ENCODE data around the gene SLC4A5.
A peak's percentile ranks its signal among the peaks of the same experiment; 100 is the strongest.
"Not testable (repeated sequence)": the region's sequence is repeated elsewhere in the genome, so short reads cannot be mapped to it uniquely, and the experiment has no call there.

Gene SLC4A5

DNA sequence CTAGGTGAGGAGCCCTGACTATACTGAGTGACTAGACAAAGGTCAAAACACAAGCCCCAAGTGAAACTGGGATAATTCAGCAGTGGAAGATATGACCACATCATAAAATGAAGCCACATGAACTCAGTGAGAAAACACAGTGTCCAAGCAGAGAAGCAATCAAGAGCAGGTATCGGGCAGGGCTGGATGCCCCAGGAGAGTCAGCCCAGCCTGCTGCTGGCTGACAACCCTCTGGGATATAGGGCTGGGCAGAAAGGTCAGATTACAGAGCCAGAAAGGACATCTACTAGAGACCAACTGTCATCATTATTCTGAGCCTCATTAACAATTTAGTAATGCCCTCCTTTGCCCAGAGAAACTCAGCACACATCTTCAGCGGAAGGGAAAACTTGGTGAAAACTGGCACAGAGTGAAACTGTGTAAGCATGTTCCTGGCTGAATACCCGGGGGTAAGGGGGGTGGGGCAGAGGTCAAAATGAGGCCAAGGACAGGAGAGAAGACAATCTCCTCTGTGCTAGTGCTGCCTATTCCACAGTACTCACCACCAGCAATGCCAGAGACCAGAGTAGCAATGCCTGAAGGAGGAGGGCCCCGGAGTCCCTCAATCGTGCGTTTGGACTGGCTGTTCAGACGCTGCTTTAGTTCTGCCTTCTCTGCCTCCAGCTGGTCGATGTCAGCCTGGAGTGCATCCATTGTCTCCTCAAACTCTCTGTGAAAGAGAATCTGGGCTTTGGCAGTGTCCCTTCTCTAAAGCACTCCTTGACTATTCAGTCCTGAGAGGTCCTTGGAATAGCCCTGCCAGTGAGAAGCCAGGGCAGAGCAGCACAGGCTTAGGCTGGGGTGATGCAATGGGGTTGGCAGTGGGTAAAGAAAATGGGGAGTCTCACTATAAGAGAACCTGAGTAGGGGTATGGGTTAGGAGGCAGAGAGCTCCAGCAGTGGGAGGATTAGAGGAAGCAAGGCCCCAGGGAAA, 21.6 kb upstream of the SLC4A5 start:
- DNase-seq (ENCODE audit: low read depth), result no peak

- no peak for DNase-seq (ENCODE audit: low read depth)
These were observed 18.1 kb upstream of the SLC4A5 start for GRCh38 chr2:74361327-74361726.

DNA sequence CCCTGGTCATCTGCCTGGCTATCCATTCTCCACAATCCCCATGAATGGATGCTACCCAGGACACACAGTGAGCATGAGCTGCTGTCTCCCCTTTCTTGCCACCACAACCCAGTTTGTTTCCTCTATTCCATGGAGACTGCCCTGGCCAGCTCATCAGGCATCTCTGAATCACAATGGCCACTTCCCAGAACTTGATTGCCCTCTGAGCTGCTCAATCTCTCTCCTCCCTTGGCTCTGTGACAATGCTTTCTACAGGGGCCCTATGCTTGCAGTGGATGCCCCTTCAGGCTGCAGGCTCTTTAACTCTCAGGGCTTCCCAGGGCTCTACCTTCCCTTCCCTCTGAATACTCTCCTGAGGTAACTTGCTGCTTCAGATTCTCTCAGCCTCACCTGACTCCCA, 14.4 kb upstream of the SLC4A5 start:
- DNase-seq (ENCODE audit: low read depth), result no peak

GRCh38 chr2:74349889-74350288, 6.7 kb upstream of the SLC4A5 start:
- DNase-seq (ENCODE audit: low read depth), result no peak

GRCh38 chr2:74347742-74348141, 4.5 kb upstream of the SLC4A5 start:
- no peak for DNase-seq (ENCODE audit: low read depth)

DNA sequence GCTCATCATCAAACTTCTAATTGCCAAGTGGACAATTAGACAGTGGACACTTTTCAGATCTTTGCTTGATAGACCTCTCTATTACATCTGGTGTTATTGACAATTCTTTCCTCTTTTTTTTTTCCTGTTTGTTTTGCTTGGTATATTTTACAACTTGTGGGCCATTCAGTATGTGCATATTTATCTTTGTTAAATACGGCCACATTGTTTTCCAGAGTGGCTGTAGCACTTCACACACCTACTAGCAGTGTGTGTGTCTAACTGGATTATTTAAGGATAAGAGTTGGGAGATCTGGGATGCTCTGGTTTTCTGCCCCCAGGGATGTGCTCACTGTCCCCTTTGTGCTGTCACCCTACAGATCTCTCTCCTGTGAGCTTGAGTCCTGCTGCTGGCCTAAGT, 4.1 kb upstream of the SLC4A5 start:
- no peak for DNase-seq (ENCODE audit: low read depth)

DNA sequence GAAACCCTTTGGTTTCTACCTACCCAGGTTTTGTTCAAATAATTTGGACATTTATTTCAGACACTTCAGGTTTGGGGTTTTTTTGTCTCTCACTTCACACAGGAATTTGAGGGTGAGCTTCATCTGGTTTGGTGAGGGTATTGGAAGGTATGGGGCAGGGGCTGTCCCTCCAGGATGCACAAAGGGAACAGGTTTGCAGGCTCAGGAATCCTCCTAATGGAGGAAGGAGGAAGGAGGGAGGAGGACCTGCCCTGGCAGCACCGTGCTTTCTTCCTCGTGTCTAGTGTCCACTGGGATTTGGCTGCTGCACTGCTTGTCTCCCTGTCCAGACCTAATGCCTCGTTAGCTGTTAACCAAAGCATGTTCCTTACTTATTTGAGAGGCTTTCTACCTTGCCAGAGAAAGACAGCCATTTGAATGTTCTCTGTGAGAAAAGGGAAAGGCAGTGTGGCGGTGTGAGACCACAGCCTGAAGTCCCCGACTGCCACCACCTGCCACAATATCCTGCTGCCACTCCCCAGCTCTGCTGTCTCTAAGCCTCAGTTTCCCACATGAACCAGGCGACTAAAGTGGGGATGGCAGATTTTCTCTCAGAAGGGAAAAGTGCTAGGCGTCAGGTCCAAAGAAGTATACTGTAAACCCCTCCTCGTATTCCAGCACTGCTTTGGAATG, 2.2 kb upstream of the SLC4A5 start:
- no peak for DNase-seq (ENCODE audit: low read depth)

DNA sequence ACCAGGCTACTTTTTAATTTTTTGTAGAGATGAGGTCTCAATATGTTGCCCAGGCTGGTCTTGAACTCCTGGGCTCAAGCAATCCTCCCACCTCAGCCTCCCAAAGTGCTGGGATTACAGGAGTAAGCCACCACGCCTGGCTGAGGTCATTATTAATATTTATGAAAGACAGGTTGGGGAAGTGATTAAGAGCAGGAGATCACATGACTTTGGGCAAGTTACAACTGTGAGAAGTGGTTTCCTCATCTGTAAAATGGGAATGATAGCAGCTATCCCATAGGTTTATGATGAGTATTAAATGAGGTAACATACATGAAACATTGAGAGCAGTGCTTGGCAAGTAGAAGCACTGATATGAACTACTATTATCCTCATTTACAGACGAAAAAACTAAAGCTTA, 7.0 kb downstream of the SLC4A5 start:
- not testable (repeated sequence) for DNase-seq (ENCODE audit: low read depth)

- DNase-seq (ENCODE audit: low read depth), result peak; percentile 19
These were observed 8.3 kb downstream of the SLC4A5 start for GRCh38 chr2:74334931-74335333.

GRCh38 chr2:74333896-74334586, 9.2 kb downstream of the SLC4A5 start:
- DNase-seq (ENCODE audit: low read depth), result no peak

GRCh38 chr2:74333175-74333574, 10.0 kb downstream of the SLC4A5 start:
- no peak for DNase-seq (ENCODE audit: low read depth)

GRCh38 chr2:74332550-74333174, 10.6 kb downstream of the SLC4A5 start:
- no peak for DNase-seq (ENCODE audit: low read depth)

GRCh38 chr2:74328573-74328972, 14.6 kb downstream of the SLC4A5 start:
- DNase-seq (ENCODE audit: low read depth), result no peak

DNA sequence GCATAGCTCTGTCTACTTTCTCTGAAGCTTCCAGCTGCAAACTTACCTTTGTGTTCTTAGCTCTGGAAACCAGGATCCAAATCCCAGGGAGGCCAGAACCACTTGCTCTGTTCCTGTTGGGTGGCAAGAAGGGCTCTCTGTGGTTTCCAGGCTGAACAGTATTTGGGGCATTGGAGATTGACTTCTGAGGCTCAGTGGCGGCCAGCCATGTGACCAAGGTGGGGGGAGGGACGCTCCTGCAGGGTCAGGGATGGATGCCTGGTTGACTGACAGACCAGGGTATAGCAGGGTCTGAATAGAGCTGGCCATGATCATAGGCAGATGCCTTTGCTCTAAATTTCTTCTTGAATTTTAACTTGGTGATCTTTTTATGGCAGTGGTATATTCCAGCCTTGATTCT, 15.1 kb downstream of the SLC4A5 start:
- DNase-seq (ENCODE audit: low read depth), result no peak

DNA sequence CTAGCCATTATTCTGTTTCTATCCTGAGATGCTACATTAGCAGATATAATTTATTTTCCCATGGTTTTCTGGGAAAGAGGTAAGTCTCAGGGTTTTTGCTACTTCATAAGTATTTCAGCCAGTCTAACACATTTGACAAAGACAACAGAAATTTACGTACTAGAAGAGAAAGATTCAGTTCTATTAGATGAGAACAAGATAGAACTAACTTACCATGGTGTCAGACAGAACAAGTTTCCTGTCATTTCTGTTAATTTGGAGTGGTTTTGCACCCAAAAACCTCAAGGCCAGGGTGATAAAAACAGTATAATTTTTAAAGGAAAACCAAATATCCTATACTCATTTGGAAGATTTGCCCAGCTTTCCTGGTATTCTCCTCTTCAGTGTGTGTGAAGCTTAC, 15.6 kb downstream of the SLC4A5 start:
- DNase-seq (ENCODE audit: low read depth), result no peak

DNA sequence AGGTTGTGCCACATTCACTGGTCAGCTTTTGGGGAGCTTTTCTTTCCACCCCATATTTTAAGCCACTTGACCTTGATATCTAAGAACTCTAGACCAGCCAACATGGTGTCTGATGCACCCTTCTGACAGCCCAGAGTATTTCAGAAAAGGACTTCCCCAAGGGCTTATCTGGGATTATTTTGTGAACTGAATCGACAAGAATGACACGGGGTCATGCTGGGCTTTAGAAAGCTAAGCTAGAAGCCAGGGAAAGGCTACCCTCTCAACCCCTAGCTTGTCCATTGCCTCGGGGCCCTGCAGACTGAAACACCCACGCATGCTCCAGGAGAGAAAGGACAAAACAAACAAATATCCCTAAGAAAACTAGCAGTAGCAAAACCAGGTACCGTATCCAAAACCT, 16.0 kb downstream of the SLC4A5 start:
- no peak for DNase-seq (ENCODE audit: low read depth)

- no peak for DNase-seq (ENCODE audit: low read depth)
These were observed 17.4 kb downstream of the SLC4A5 start for GRCh38 chr2:74325815-74326214.

DNA sequence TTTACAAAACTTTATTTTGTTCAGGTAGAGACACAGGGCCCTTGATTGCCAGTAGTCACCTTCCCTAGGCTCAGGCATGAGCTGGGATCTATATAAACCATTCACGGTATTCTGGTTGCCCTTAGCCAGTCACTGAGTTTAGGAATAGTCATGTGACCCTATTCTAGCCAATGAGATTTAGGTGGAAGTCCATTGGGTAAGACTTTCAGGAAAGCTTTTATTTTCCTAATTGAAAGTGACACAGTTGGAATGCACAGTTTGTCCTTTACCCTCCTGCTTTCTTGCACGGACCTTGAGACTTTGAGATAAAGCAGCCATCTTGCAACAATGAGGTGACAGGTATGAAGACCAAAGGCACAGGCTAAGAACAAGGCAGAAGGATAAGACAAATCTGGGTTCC, 21.5 kb downstream of the SLC4A5 start:
- DNase-seq (ENCODE audit: low read depth), result no peak

DNA sequence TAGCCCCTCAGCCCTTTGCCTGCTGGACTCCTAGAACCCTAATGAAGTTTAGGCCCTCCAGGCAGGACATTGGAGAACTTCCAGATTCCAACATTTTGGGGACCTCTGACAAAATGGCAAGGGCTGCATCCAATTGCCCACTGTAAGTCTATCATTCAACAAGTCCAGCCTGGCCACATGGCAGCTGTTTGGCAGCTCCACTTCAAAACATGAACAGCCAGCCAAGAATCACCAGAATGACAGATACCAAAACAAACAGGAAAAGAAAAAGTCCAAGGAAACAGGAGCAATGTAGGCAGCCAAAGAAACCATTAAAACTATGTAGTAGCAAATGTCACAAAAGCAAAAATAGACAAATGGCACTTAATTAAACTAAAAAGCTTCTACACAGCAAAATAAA, 25.5 kb downstream of the SLC4A5 start:
- DNase-seq (ENCODE audit: low read depth), result no peak

DNA sequence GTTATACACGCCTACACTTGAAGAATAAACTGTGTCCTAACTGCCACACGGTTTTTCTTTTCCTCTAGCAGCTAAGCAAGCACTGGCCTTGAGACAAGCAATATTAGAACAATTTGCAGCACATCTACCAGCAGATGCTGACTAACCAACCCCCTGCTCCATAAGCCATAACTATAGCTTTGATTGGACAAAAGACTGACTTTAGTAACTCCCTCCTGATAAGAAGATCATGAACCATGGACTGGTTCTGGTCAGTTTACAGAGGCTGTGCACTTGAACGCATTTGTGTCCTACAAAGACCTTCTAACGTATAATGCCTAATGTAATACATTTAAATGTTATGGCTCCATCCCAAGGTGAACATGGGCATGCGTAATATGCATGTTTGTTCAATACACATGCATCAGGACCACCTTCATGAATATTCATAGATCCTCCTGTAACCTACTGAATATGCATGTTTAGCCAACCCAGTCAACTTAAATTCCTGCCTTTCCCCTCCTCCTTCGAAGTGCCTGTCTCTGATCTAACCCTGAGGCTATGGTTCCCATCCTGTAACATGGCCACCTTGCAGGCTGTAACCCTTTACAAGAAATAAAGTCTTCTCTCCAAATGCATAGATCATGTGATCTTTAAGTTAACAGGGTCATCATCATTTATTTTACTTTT, 26.5 kb downstream of the SLC4A5 start:
- DNase-seq (ENCODE audit: low read depth), result no peak

GRCh38 chr2:74314107-74314506, 29.1 kb downstream of the SLC4A5 start:
- DNase-seq (ENCODE audit: low read depth), result no peak

DNA sequence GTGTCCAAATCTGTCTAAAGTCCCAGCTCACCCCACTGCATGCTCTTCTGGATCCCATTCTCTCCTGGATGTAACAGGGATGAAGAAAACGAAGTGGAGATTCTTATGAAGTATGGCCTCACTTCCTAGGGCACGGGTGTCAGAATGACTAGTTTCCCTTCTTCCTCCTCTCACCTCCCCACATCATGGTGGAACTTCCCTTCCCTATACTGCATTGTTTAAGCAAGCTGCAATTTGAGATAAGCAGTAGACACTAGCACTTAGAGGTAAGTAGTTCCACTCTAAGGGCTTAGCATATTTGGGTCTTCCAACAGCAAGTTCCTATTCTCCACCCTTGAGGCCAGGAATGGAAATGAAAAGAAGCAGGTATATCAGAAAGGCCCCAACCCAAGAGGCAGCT, 29.7 kb downstream of the SLC4A5 start:
- no peak for DNase-seq (ENCODE audit: low read depth)
